Testis (tissue), 2 donors: ENCODE measurements around the gene MIGA1.

Experiments
- CTCF ChIP-seq, 3 experiments: fragments of 450-650 bp in 2 of 3; fragments of 200-600 bp in 1 of 3; sonication (generic) in 1 of 3; IDR thresholded peaks; one replicate each; pipeline ENCODE4 v1.5.1; 2016 to 2019; ENCODE audit warnings: antibody characterized with exemption in 3 of 3, mild to moderate bottlenecking in 2 of 3, moderate library complexity in 1 of 3
- POLR2A ChIP-seq: fragments of 450-650 bp; IDR thresholded peaks from one replicate; pipeline ENCODE4 v1.6.1; 2017; ENCODE audit warnings: antibody characterized with exemption, mild to moderate bottlenecking, moderate library complexity

GRCh38 chr1:77732090-77732489, 47.4 kb upstream of the MIGA1 start:
- TF ChIP-seq CTCF (IDR thresholded peaks at IDR 0.05), result no peak
- TF ChIP-seq POLR2A, result no peak
